DOHH2 (cell line): ENCODE results near the gene OLFML2A.

Source experiments
- H3F3A ChIP-seq: fragments of 200-600 bp; sonication (generic), shearing (Covaris generic); 2 replicates; pipeline ENCODE4 v1.6.0; 2016; ENCODE audit warnings: antibody characterized with exemption, mild to moderate bottlenecking; ENCODE audit not compliant: control insufficient read depth, insufficient read depth
- H3K27ac ChIP-seq: fragments of 200-600 bp; sonication (generic); 2 replicates; pipeline ENCODE4 v1.5.1; 2014; ENCODE audit warnings: low read depth, mild to moderate bottlenecking, low read length, moderate library complexity
- H3K27me3 ChIP-seq: fragments of 200-600 bp; sonication (generic); 2 replicates; pipeline ENCODE4 v1.6.1; 2014; ENCODE audit warnings: mild to moderate bottlenecking, low read length, mixed read lengths; ENCODE audit not compliant: control insufficient read depth
- H3K36me3 ChIP-seq: fragments of 200-600 bp; sonication (generic); 2 replicates; pipeline ENCODE4 v1.6.1; 2014; ENCODE audit warnings: mild to moderate bottlenecking, low read length, moderate library complexity, mixed read lengths; ENCODE audit not compliant: control insufficient read depth
- H3K4me1 ChIP-seq: fragments of 200-600 bp; sonication (generic); 2 replicates; pipeline ENCODE4 v1.6.1; 2014; ENCODE audit warnings: mild to moderate bottlenecking, low read length, mixed read lengths; ENCODE audit not compliant: control insufficient read depth
- H3K4me2 ChIP-seq: fragments of 200-600 bp; sonication (generic); 2 replicates; pipeline ENCODE4 v1.6.0; 2014; ENCODE audit warnings: mild to moderate bottlenecking, low read length, moderate library complexity
- H3K4me3 ChIP-seq: fragments of 200-600 bp; sonication (generic); 2 replicates; pipeline ENCODE4 v1.5.1; 2014; ENCODE audit warnings: mild to moderate bottlenecking, low read length, mixed read lengths
- H3K79me2 ChIP-seq: fragments of 200-600 bp; sonication (generic); 2 replicates; pipeline ENCODE4 v1.6.1; 2014; ENCODE audit warnings: mild to moderate bottlenecking, low read length, mixed read lengths; ENCODE audit not compliant: control insufficient read depth
- H3K9me2 ChIP-seq: fragments of 200-600 bp; sonication (generic); replicated peaks from 2 replicates; pipeline ENCODE4 v1.6.1; 2014; ENCODE audit warnings: mild to moderate bottlenecking, low read length, mixed read lengths; ENCODE audit not compliant: control insufficient read depth
- H3K9me3 ChIP-seq: fragments of 200-600 bp; sonication (generic); 2 replicates; pipeline ENCODE4 v1.6.1; 2014; ENCODE audit warnings: antibody characterized with exemption, low read length, mixed read lengths; ENCODE audit not compliant: control insufficient read depth, insufficient read depth
- H4K20me1 ChIP-seq: fragments of 200-600 bp; sonication (generic); 2 replicates; pipeline ENCODE4 v1.6.0; 2014; ENCODE audit warnings: low read depth, mild to moderate bottlenecking, antibody characterized with exemption, low read length, moderate library complexity; ENCODE audit not compliant: control insufficient read depth, insufficient read depth
- CTCF ChIP-seq: fragments of 200-600 bp; sonication (generic); IDR thresholded peaks from one replicate; pipeline ENCODE4 v1.5.1; 2014; ENCODE audit warnings: antibody characterized with exemption, mild to moderate bottlenecking, low read depth, low read length; ENCODE audit not compliant: poor library complexity, severe bottlenecking
- EZH2phosphoT487 ChIP-seq: fragments of 200-600 bp; sonication (generic); IDR thresholded peaks from 2 replicates; pipeline ENCODE4 v1.6.1; 2017; ENCODE audit warnings: borderline replicate concordance, mild to moderate bottlenecking, antibody characterized with exemption, low read length, moderate library complexity, mixed read lengths

Gene OLFML2A

GRCh38 chr9:124782661-124783574 lies 6.0 kb downstream of the OLFML2A start:
- no peaks in the 10 kb centered on the region for H3F3A ChIP-seq
- H3K9me2 ChIP-seq: no peaks in the 10 kb centered on the region
- H3K27me3 ChIP-seq: no peaks in the 10 kb centered on the region; the same call in 1 of the 2 replicates
- H3K4me1 ChIP-seq: no peaks in the 10 kb centered on the region
- H3K79me2 ChIP-seq: no peaks in the 10 kb centered on the region
- H4K20me1 ChIP-seq: no peaks in the 10 kb centered on the region
- no peaks in the 10 kb centered on the region for H3K9me3 ChIP-seq
- TF ChIP-seq EZH2phosphoT487: no peak
- no peak for TF ChIP-seq CTCF
- no peak overlapping the region for H3K27ac ChIP-seq
- no peak overlapping the region for H3K4me2 ChIP-seq
- no peaks in the 10 kb centered on the region for H3K36me3 ChIP-seq
- no peak overlapping the region for H3K4me3 ChIP-seq

- no peaks in the 10 kb centered on the region for H4K20me1 ChIP-seq
- no peaks in the 10 kb centered on the region for H3K79me2 ChIP-seq
- H3K27me3 ChIP-seq: 0 out of 2 replicates have a peak, but pooled peaks cover 3% of the 10 kb centered on the region
- H3K36me3 ChIP-seq: no peaks in the 10 kb centered on the region
- no peak overlapping the region for H3K4me2 ChIP-seq
- H3K27ac ChIP-seq: no peak overlapping the region
- no peaks in the 10 kb centered on the region for H3K4me1 ChIP-seq
- H3K9me3 ChIP-seq: no peaks in the 10 kb centered on the region
- no peaks in the 10 kb centered on the region for H3K9me2 ChIP-seq
- no peak overlapping the region for H3K4me3 ChIP-seq
- H3F3A ChIP-seq: no peaks in the 10 kb centered on the region
- TF ChIP-seq CTCF (no peak), EZH2phosphoT487 (no peak)
These were observed 6.9 kb downstream of the OLFML2A start for GRCh38 chr9:124783830-124784229.

GRCh38 chr9:124784509-124784908 lies 7.6 kb downstream of the OLFML2A start:
- 0 out of 2 replicates have a peak, but pooled peaks cover 3% of the 10 kb centered on the region for H3K27me3 ChIP-seq
- H3K79me2 ChIP-seq: no peaks in the 10 kb centered on the region
- H3K9me2 ChIP-seq: no peaks in the 10 kb centered on the region
- H3F3A ChIP-seq: no peaks in the 10 kb centered on the region
- no peak for TF ChIP-seq EZH2phosphoT487
- TF ChIP-seq CTCF: no peak
- no peak overlapping the region for H3K27ac ChIP-seq
- H3K4me2 ChIP-seq: no peak overlapping the region
- no peak overlapping the region for H3K4me3 ChIP-seq
- H3K36me3 ChIP-seq: no peaks in the 10 kb centered on the region
- H3K9me3 ChIP-seq: no peaks in the 10 kb centered on the region
- H4K20me1 ChIP-seq: no peaks in the 10 kb centered on the region
- no peaks in the 10 kb centered on the region for H3K4me1 ChIP-seq
